Stomach (tissue), 4 donors: ENCODE results near the gene ATXN3.

Experiments
- EP300 ChIP-seq: sonication (generic); formaldehyde crosslinking; IDR thresholded peaks from one replicate; pipeline ENCODE4 v1.6.1; 2017; ENCODE audit warnings: antibody characterized with exemption
- POLR2A ChIP-seq, 4 donors: fragments of 450-650 bp; IDR thresholded peaks; one replicate each; pipeline ENCODE4 v1.6.1; 2016; ENCODE audit warnings: antibody characterized with exemption in 4 of 4, control low read depth in 2 of 4, mild to moderate bottlenecking in 1 of 4, moderate library complexity in 1 of 4
- TF ChIP-seq, protein P1 (sequence below), 7 experiments: fragments of 450-650 bp in 4 of 7; fragments of 200-600 bp in 3 of 7; sonication (generic) in 3 of 7; IDR thresholded peaks; one replicate each; pipeline ENCODE4 v1.5.1; 2016 to 2019; ENCODE audit warnings: antibody characterized with exemption in 7 of 7, control low read depth in 2 of 7, mild to moderate bottlenecking in 1 of 7

DNA sequence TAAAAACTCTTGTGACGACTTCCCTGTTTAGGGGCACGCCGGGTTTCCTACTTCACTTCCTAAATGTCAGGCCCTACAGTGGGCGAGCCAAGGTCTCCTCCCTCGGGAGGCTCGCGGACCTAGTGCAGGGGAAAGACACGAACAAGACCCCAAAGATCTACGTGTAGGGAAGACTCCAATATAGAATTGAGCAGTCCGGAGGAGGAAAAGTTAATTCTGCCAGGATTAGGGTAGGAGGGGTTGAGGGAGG lies 564 bp downstream of the ATXN3 start:
- TF ChIP-seq, protein P1, sequence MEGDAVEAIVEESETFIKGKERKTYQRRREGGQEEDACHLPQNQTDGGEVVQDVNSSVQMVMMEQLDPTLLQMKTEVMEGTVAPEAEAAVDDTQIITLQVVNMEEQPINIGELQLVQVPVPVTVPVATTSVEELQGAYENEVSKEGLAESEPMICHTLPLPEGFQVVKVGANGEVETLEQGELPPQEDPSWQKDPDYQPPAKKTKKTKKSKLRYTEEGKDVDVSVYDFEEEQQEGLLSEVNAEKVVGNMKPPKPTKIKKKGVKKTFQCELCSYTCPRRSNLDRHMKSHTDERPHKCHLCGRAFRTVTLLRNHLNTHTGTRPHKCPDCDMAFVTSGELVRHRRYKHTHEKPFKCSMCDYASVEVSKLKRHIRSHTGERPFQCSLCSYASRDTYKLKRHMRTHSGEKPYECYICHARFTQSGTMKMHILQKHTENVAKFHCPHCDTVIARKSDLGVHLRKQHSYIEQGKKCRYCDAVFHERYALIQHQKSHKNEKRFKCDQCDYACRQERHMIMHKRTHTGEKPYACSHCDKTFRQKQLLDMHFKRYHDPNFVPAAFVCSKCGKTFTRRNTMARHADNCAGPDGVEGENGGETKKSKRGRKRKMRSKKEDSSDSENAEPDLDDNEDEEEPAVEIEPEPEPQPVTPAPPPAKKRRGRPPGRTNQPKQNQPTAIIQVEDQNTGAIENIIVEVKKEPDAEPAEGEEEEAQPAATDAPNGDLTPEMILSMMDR (IDR thresholded peaks at IDR 0.05): no peak
- TF ChIP-seq EP300 (no peak), POLR2A (IDR thresholded peaks at IDR 0.05) (no peak)
